Right atrium auricular region (tissue), 2 donors: ENCODE data around the gene RPS6KL1. TPM values are rescaled to one million over a fixed set of nuclear protein-coding genes. Genes with fewer than 3 reads are reported as not detected.

Experiments
- DNase-seq: peaks from one replicate; pipeline ENCODE4 v3.0.0-alpha.2; 2019; ENCODE audit warnings: low spot score
- H3K27ac ChIP-seq, 2 donors: fragments of 200-600 bp; sonication (generic); 1 replicate in 1 of 2; 2 replicates in 1 of 2; pipeline ENCODE4 v1.5.1; 2016 to 2019
- H3K27me3 ChIP-seq, 2 donors: fragments of 200-600 bp; sonication (generic); one replicate each; pipeline versions ENCODE4 v1.5.1 to v1.6.0; 2017 to 2019
- H3K36me3 ChIP-seq: fragments of 200-600 bp; sonication (generic); one replicate; pipeline ENCODE4 v1.5.1; 2016
- H3K4me1 ChIP-seq, 2 donors: fragments of 200-600 bp; sonication (generic); one replicate each; pipeline versions ENCODE4 v1.5.1 to v1.6.0; 2017 to 2019
- H3K4me3 ChIP-seq, 2 donors: fragments of 200-600 bp; sonication (generic); 1 replicate in 1 of 2; 2 replicates in 1 of 2; pipeline ENCODE4 v1.5.1; 2017 to 2019; ENCODE audit warnings: mild to moderate bottlenecking in 1 of 2, moderate library complexity in 1 of 2
- H3K9me3 ChIP-seq, 2 donors: fragments of 200-600 bp; sonication (generic); one replicate each; pipeline ENCODE4 v1.5.1; 2019
- total RNA-seq, 2 donors: library from RNA; depleted of rRNA; stranded (reverse); fragments of >200 nt; gene quantifications; one replicate each; pipeline ENCODE4 v1.1.0, GENCODE V29; 2016
- TF ChIP-seq, protein P1 (sequence below), 2 donors: fragments of 200-600 bp; sonication (generic); IDR thresholded peaks; one replicate each; pipeline ENCODE4 v1.5.1; 2019; ENCODE audit warnings: antibody characterized with exemption in 2 of 2

Gene RPS6KL1
- total RNA-seq, 2 donors from 2014 or later = 7.6 to 10.3 TPM

DNA sequence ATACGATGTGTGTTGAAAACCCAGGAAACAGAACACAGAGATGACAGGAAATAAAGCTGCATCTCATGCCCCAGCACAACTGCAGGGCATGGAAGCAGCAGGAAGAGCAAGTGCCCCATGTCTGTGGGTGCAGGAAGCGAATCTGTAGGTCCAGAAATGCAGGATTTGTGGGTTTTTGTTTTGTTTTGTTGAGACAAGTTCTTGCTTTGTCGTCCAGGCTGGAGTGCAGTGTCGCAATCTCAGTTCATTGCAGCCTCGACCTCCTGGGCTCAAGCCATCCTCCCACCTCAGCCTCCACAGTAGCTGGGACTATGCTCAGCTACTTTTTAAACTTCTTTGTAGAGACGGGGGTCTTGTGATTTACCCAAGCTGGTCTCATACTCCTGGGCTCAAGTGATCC is 6.2 kb upstream of the RPS6KL1 start:
- Histone ChIP-seq H3K4me1 (peaks cover 0 to 22% of the 10 kb centered on the region in 2 donors), H3K27ac (no peak overlapping the region), H3K27me3 (no peaks in the 10 kb centered on the region), H3K4me3 (no peak overlapping the region), H3K9me3 (no peaks in the 10 kb centered on the region), H3K36me3 (no peaks in the 10 kb centered on the region)
- TF ChIP-seq, protein P1, sequence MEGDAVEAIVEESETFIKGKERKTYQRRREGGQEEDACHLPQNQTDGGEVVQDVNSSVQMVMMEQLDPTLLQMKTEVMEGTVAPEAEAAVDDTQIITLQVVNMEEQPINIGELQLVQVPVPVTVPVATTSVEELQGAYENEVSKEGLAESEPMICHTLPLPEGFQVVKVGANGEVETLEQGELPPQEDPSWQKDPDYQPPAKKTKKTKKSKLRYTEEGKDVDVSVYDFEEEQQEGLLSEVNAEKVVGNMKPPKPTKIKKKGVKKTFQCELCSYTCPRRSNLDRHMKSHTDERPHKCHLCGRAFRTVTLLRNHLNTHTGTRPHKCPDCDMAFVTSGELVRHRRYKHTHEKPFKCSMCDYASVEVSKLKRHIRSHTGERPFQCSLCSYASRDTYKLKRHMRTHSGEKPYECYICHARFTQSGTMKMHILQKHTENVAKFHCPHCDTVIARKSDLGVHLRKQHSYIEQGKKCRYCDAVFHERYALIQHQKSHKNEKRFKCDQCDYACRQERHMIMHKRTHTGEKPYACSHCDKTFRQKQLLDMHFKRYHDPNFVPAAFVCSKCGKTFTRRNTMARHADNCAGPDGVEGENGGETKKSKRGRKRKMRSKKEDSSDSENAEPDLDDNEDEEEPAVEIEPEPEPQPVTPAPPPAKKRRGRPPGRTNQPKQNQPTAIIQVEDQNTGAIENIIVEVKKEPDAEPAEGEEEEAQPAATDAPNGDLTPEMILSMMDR (IDR thresholded peaks at IDR 0.05) = no peak
- no peak for DNase-seq

- TF ChIP-seq, protein P1 (IDR thresholded peaks at IDR 0.05) = no peak
- Histone ChIP-seq H3K4me3 (no peak overlapping the region), H3K9me3 (no peaks in the 10 kb centered on the region), H3K27ac (no peak overlapping the region), H3K27me3 (no peaks in the 10 kb centered on the region), H3K36me3 (no peaks in the 10 kb centered on the region), H3K4me1 (peaks cover 0 to 18% of the 10 kb centered on the region in 2 donors)
- no peak for DNase-seq
These were observed 4.2 kb upstream of the RPS6KL1 start for GRCh38 chr14:74927225-74927624.

GRCh38 chr14:74924061-74924460 is 1.0 kb upstream of the RPS6KL1 start:
- H3K27me3 ChIP-seq = no peaks in the 10 kb centered on the region
- TF ChIP-seq, protein P1 (IDR thresholded peaks at IDR 0.05) = no peak
- DNase-seq = no peak

DNA sequence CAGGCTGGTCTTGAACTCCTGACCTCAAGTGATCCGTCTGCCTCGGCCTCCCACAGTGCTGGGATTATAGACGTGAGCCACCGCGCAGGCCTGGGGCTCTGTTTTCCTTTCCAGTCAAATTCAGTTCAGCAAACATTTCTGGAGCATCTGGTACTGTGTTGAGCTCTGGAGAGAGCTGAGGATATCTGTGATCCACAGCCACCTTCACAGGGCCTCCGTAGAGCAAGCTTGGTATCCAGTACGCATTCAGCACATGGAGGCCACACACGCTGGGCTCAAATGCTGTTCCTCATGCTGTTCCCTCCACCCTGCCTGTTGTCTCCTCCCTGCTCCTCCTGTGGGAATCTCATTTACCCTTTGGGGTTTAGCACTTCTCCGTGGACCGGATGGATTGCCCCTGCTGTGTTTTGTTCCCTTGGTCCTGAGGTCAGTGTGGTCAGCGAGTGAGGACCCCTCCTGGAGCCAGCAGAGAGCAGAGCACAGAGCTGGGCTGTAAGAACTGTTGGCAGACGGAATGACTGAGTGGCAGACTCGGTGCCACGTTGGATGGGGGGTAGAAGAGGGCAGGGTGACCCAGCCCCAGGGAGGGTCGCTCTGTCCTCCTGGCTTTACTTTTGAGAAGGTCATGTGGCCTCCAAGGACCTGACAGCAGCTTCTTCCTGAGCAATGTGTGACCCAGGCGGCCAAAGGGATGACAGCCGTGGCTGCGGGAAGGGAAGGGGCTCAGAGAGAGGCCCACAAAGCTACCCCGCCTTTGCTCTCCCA is 891 bp downstream of the RPS6KL1 start:
- peaks cover 0 to 30% of the 10 kb centered on the region in 2 donors for H3K4me1 ChIP-seq
- peak overlapping the region; percentile 55 to 78 for H3K4me3 ChIP-seq
- H3K27me3 ChIP-seq = no peaks in the 10 kb centered on the region
- H3K27ac ChIP-seq = peak overlapping the region; percentile 60 to 75
- TF ChIP-seq, protein P1 (IDR thresholded peaks at IDR 0.05) = no peak
- no peaks in the 10 kb centered on the region for H3K36me3 ChIP-seq
- no peaks in the 10 kb centered on the region for H3K9me3 ChIP-seq
- no peak for DNase-seq

More at GRCh38 chr14:74924061-74924460, 1.0 kb upstream of the RPS6KL1 start:
- H3K9me3 ChIP-seq = no peaks in the 10 kb centered on the region
- H3K27ac ChIP-seq = no peak overlapping the region
- H3K4me3 ChIP-seq = no peak overlapping the region
- H3K36me3 ChIP-seq = no peaks in the 10 kb centered on the region
- peaks cover 0 to 15% of the 10 kb centered on the region in 2 donors for H3K4me1 ChIP-seq

DNA sequence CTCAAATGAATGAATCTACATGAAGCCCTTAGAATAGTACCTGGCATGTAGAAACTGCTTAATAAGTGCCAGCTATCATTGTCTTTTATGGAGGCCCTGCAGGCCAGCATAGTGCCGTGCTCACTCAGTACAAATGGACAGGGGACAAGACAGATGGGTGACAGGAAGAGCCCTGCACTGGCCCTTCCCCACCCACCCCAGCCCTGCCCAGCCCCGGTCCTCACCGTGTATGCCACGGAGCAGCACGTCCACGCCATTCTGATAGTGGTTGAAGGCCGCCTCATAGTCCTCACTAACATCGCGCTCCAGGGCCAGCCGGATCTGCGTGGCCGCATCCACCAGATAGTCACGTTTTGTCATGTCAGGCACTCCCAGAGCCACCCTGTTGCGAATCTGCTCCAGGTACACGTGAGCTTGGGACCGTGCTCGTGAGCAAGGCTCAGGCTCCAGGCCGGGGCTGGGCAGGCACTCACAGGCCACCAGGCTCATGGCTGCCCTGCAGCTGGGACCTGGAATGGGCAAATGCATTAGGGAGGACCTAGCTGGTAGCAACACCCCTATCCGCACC is 1.9 kb downstream of the RPS6KL1 start:
- no peaks in the 10 kb centered on the region for H3K36me3 ChIP-seq
- H3K4me1 ChIP-seq = peaks cover 0 to 40% of the 10 kb centered on the region in 2 donors
- DNase-seq = no peak
- TF ChIP-seq, protein P1 (IDR thresholded peaks at IDR 0.05) = no peak
- no peaks in the 10 kb centered on the region for H3K9me3 ChIP-seq
- no peak overlapping the region for H3K4me3 ChIP-seq
- H3K27me3 ChIP-seq = no peaks in the 10 kb centered on the region
- H3K27ac ChIP-seq = no peak overlapping the region
